Common myeloid progenitor, CD34-positive (primary cell): ENCODE results near the gene TMEM163.

Experiments
- CTCF ChIA-PET: fragments of 350-600 bp; sonication (Branson Sonifier 250); formaldehyde crosslinking; loops from one replicate; lab custom pipeline; 2021; ENCODE audit warnings: antibody characterized with exemption; lab: Charles Lee
- POLR2A ChIA-PET: fragments of 350-600 bp; sonication (Branson Sonifier 250); formaldehyde crosslinking; loops from one replicate; lab custom pipeline; 2021; ENCODE audit warnings: antibody characterized with exemption; lab: Charles Lee
- DNase-seq, 3 donors: peaks; one replicate each; pipeline versions ENCODE4 v3.0.0 to v3.0.0-alpha.2; 2013
- H3K27ac ChIP-seq, 2 experiments: 1 replicate in 1 of 2; 2 replicates in 1 of 2; pipeline ENCODE4 v1.7.0; 2013; ENCODE audit warnings: inconsistent platforms in 2 of 2, low read length in 2 of 2, mild to moderate bottlenecking in 2 of 2, low read depth in 1 of 2, moderate library complexity in 1 of 2; ENCODE audit not compliant: severe bottlenecking in 2 of 2, insufficient read depth in 1 of 2, poor library complexity in 1 of 2
- H3K27me3 ChIP-seq, 5 experiments: replicated peaks in 2 of 5; 1 replicate in 3 of 5; 2 replicates in 2 of 5; pipeline versions ENCODE4 v1.6.1 to v1.7.0; 2013; ENCODE audit warnings: low read length in 4 of 5, mild to moderate bottlenecking in 2 of 5, moderate library complexity in 2 of 5, inconsistent platforms in 1 of 5; ENCODE audit not compliant: insufficient read depth in 5 of 5, control insufficient read depth in 4 of 5
- H3K36me3 ChIP-seq, 4 experiments: 1 replicate in 2 of 4; 2 replicates in 2 of 4; pipeline versions ENCODE4 v1.6.1 to v1.7.0; 2013; ENCODE audit warnings: low read length in 3 of 4, control low read depth in 1 of 4, mild to moderate bottlenecking in 1 of 4; ENCODE audit not compliant: control insufficient read depth in 4 of 4, insufficient read depth in 4 of 4
- H3K4me1 ChIP-seq, 4 experiments: 1 replicate in 3 of 4; 2 replicates in 1 of 4; pipeline versions ENCODE4 v1.6.1 to v1.7.1; 2013; ENCODE audit warnings: low read length in 3 of 4, mild to moderate bottlenecking in 3 of 4, control low read depth in 1 of 4, inconsistent platforms in 1 of 4, moderate library complexity in 1 of 4; ENCODE audit not compliant: control insufficient read depth in 4 of 4, insufficient read depth in 4 of 4; ENCODE audit errors: control extremely low read depth in 1 of 4
- H3K4me3 ChIP-seq, 7 experiments: 1 replicate in 4 of 7; 2 replicates in 3 of 7; pipeline versions ENCODE4 v1.5.1 to v1.7.0; 2013; ENCODE audit warnings: mild to moderate bottlenecking in 7 of 7, low read length in 6 of 7, moderate library complexity in 6 of 7, inconsistent platforms in 2 of 7, low read depth in 2 of 7, control low read depth in 1 of 7; ENCODE audit not compliant: insufficient read depth in 4 of 7, control insufficient read depth in 1 of 7; ENCODE audit errors: extremely low read depth in 1 of 7
- H3K9me3 ChIP-seq, 5 experiments: 1 replicate in 4 of 5; 2 replicates in 1 of 5; pipeline versions ENCODE4 v1.6.1 to v1.7.1; 2013; ENCODE audit warnings: low read length in 4 of 5, mild to moderate bottlenecking in 2 of 5, inconsistent platforms in 1 of 5, low read depth in 1 of 5, moderate library complexity in 1 of 5; ENCODE audit not compliant: control insufficient read depth in 4 of 5, insufficient read depth in 2 of 5; ENCODE audit errors: control extremely low read depth in 1 of 5
- WGBS: methylation state at CpG from one replicate; pipeline ENCODE4 v1.1.5; 2013; ENCODE audit not compliant: insufficient coverage; 5-methylcytosine and 5-hydroxymethylcytosine counted together

TMEM163 gene

GRCh38 chr2:134558208-134558830, 160.5 kb downstream of the TMEM163 start:
- Histone ChIP-seq H3K27me3 (no peaks in the 10 kb centered on the region), H3K27ac (no peak overlapping the region), H3K4me1 (no peaks in the 10 kb centered on the region), H3K4me3 (no peak overlapping the region), H3K36me3 (no peaks in the 10 kb centered on the region), H3K9me3 (no peaks in the 10 kb centered on the region)
- 100% methylated on average over 2 of the region's 5 CpGs for WGBS
- POLR2A ChIA-PET = no interaction called here
- CTCF ChIA-PET = no interaction called here
- DNase-seq = no peak

- Histone ChIP-seq H3K4me1 (no peaks in the 10 kb centered on the region), H3K27ac (no peak overlapping the region), H3K27me3 (no peaks in the 10 kb centered on the region), H3K4me3 (no peak overlapping the region), H3K9me3 (no peaks in the 10 kb centered on the region), H3K36me3 (peaks cover 0 to 1% (median 0%) of the 10 kb centered on the region in 4 experiments)
- ChIA-PET POLR2A (no interaction called here), CTCF (interaction anchor here (1.0 kb wide), 1 partner anchor 11 kb away, joined by 3 read pairs; no protein-coding TSS in a partner anchor)
- DNase-seq = no peak
- WGBS = 100% methylated on average over 6 of the region's 6 CpGs
Measured at GRCh38 chr2:134555411-134555810, 163.4 kb downstream of the TMEM163 start.

- H3K4me3 ChIP-seq = no peak overlapping the region
- H3K4me1 ChIP-seq = no peaks in the 10 kb centered on the region
- ChIA-PET CTCF (interaction anchor here (0.7 kb wide), 1 partner anchor 42 kb away, joined by 3 read pairs; no protein-coding TSS in a partner anchor), POLR2A (no interaction called here)
- 97% methylated on average over 6 of the region's 7 CpGs for WGBS
- H3K36me3 ChIP-seq = peaks cover 0 to 10% (median 0%) of the 10 kb centered on the region in 4 experiments
- H3K27ac ChIP-seq = no peak overlapping the region
- H3K27me3 ChIP-seq = no peaks in the 10 kb centered on the region
- H3K9me3 ChIP-seq = no peaks in the 10 kb centered on the region
- no peak for DNase-seq
Measured at GRCh38 chr2:134553657-134554056, 165.1 kb downstream of the TMEM163 start.

- no peak overlapping the region for H3K27ac ChIP-seq
- POLR2A ChIA-PET = no interaction called here
- H3K4me3 ChIP-seq = no peak overlapping the region
- no peaks in the 10 kb centered on the region for H3K9me3 ChIP-seq
- H3K36me3 ChIP-seq = peaks cover 0 to 10% (median 0%) of the 10 kb centered on the region in 4 experiments
- 97% methylated on average over 12 of the region's 13 CpGs for WGBS
- CTCF ChIA-PET = no interaction called here
- no peak for DNase-seq
- H3K4me1 ChIP-seq = no peaks in the 10 kb centered on the region
- H3K27me3 ChIP-seq = no peaks in the 10 kb centered on the region
Measured at GRCh38 chr2:134550566-134551164, 168.1 kb downstream of the TMEM163 start.

- H3K9me3 ChIP-seq = no peaks in the 10 kb centered on the region
- H3K27me3 ChIP-seq = no peaks in the 10 kb centered on the region
- no peak for DNase-seq
- no peak overlapping the region for H3K27ac ChIP-seq
- peaks cover 0 to 11% (median 0%) of the 10 kb centered on the region in 4 experiments for H3K36me3 ChIP-seq
- no peaks in the 10 kb centered on the region for H3K4me1 ChIP-seq
- H3K4me3 ChIP-seq = no peak overlapping the region
- CTCF ChIA-PET = no interaction called here
- POLR2A ChIA-PET = no interaction called here
- 94% methylated on average over 2 of the region's 3 CpGs for WGBS
Measured at GRCh38 chr2:134549104-134549503, 169.7 kb downstream of the TMEM163 start.

GRCh38 chr2:134540990-134541389, 177.8 kb downstream of the TMEM163 start:
- DNase-seq = no peak
- Histone ChIP-seq H3K27me3 (no peaks in the 10 kb centered on the region), H3K36me3 (peaks cover 0 to 16% (median 5%) of the 10 kb centered on the region in 4 experiments), H3K4me3 (no peak overlapping the region), H3K9me3 (no peaks in the 10 kb centered on the region), H3K27ac (no peak overlapping the region), H3K4me1 (no peaks in the 10 kb centered on the region)
- ChIA-PET CTCF (no interaction called here), POLR2A (no interaction called here)

- ChIA-PET POLR2A (no interaction called here), CTCF (no interaction called here)
- Histone ChIP-seq H3K36me3 (peaks cover 0 to 16% (median 5%) of the 10 kb centered on the region in 4 experiments), H3K9me3 (no peaks in the 10 kb centered on the region), H3K4me3 (no peak overlapping the region), H3K27ac (no peak overlapping the region), H3K27me3 (no peaks in the 10 kb centered on the region), H3K4me1 (no peaks in the 10 kb centered on the region)
- no peak for DNase-seq
- 95% methylated on average over 5 of the region's 5 CpGs for WGBS
Measured at GRCh38 chr2:134539981-134540380, 178.8 kb downstream of the TMEM163 start.
